Colonic mucosa (tissue), 4 donors: ENCODE measurements around the gene CHN2. TPM values are rescaled to one million over a fixed set of nuclear protein-coding genes. Genes with fewer than 3 reads are reported as not detected.

Source experiments
- DNase-seq: peaks from one replicate; pipeline ENCODE4 v3.0.0-alpha.2; 2020
- H3K27ac ChIP-seq: fragments of 200-600 bp; one replicate; pipeline ENCODE4 v1.8.0; 2021
- H3K27me3 ChIP-seq: fragments of 200-600 bp; one replicate; pipeline ENCODE4 v1.8.0; 2021
- H3K36me3 ChIP-seq: fragments of 200-600 bp; one replicate; pipeline ENCODE4 v1.8.0; 2021
- H3K4me1 ChIP-seq: fragments of 200-600 bp; one replicate; pipeline ENCODE4 v1.8.0; 2021; ENCODE audit warnings: mild to moderate bottlenecking
- H3K4me3 ChIP-seq: fragments of 200-600 bp; one replicate; pipeline ENCODE4 v1.8.0; 2021
- H3K9ac ChIP-seq, 2 donors: one replicate each; pipeline ENCODE4 v1.7.0; 2013; ENCODE audit warnings: control low read depth in 2 of 2, low read depth in 2 of 2, low read length in 2 of 2
- H3K9me3 ChIP-seq: fragments of 200-600 bp; one replicate; pipeline ENCODE4 v1.8.0; 2021
- CTCF ChIP-seq: fragments of 200-600 bp; IDR thresholded peaks from one replicate; pipeline ENCODE4 v1.8.0; 2022; ENCODE audit warnings: antibody characterized with exemption, mild to moderate bottlenecking
- intact Hi-C: fragments of 100-400 bp; cut with DNase I; formaldehyde crosslinking; loops from one replicate; pipeline ENCODE4 v1.14.1; 2022
- total RNA-seq, 2 donors: library from RNA; stranded (reverse); fragmentation: NEBNext Ultra II Directional in 1 of 2; extraction: Animal tissue kit (Norgen Biotek cat#: 25700) in 1 of 2; gene quantifications; one replicate each; pipeline ENCODE4 v1.2.1, GENCODE V29; 2021
- donor health status: healthy.
- donor health status: DM: no; HTN: no; CAD: no.
- donor health status: DM: no; HTN: no; CAD: no.

Gene CHN2
- total RNA-seq, 2 donors from 2014 or later, result 12.8 to 19.8 TPM

GRCh38 chr7:29414216-29414615 lies 219.6 kb downstream of the CHN2 start:
- no peak for TF ChIP-seq CTCF
- Histone ChIP-seq H3K9me3 (no peaks in the 10 kb centered on the region), H3K36me3 (no peaks in the 10 kb centered on the region), H3K4me3 (no peak overlapping the region), H3K9ac (no peak overlapping the region), H3K27ac (no peak overlapping the region), H3K4me1 (no peaks in the 10 kb centered on the region), H3K27me3 (no peaks in the 10 kb centered on the region)
- no peak for DNase-seq
- intact Hi-C loops, result loop anchor here (2.0 kb wide), 1 partner anchor 489 kb away; no protein-coding TSS in a partner anchor

- no peaks in the 10 kb centered on the region for H3K36me3 ChIP-seq
- no peaks in the 10 kb centered on the region for H3K9me3 ChIP-seq
- H3K9ac ChIP-seq, result no peak overlapping the region
- no peak for TF ChIP-seq CTCF
- intact Hi-C loops, result loop anchor here (2.0 kb wide), 1 partner anchor 490 kb away; no protein-coding TSS in a partner anchor
- DNase-seq, result no peak
- no peaks in the 10 kb centered on the region for H3K4me1 ChIP-seq
- H3K4me3 ChIP-seq, result no peak overlapping the region
- H3K27ac ChIP-seq, result no peak overlapping the region
- H3K27me3 ChIP-seq, result no peaks in the 10 kb centered on the region
These were observed 220.6 kb downstream of the CHN2 start for GRCh38 chr7:29415215-29415614.

- no peak for DNase-seq
- Histone ChIP-seq H3K27me3 (no peaks in the 10 kb centered on the region), H3K9me3 (no peaks in the 10 kb centered on the region), H3K4me3 (no peak overlapping the region), H3K9ac (no peak overlapping the region), H3K4me1 (no peaks in the 10 kb centered on the region), H3K27ac (no peak overlapping the region), H3K36me3 (no peaks in the 10 kb centered on the region)
- no peak for TF ChIP-seq CTCF
- intact Hi-C loops, result no loop called here
These were observed 221.8 kb downstream of the CHN2 start for GRCh38 chr7:29416276-29416937.

- Histone ChIP-seq H3K9me3 (no peaks in the 10 kb centered on the region), H3K36me3 (no peaks in the 10 kb centered on the region), H3K4me1 (no peaks in the 10 kb centered on the region), H3K4me3 (no peak overlapping the region), H3K9ac (no peak overlapping the region), H3K27me3 (no peaks in the 10 kb centered on the region), H3K27ac (no peak overlapping the region)
- DNase-seq, result no peak
- intact Hi-C loops, result no loop called here
- no peak for TF ChIP-seq CTCF
These were observed 222.3 kb downstream of the CHN2 start for GRCh38 chr7:29416938-29417305.

GRCh38 chr7:29418056-29418455 lies 223.5 kb downstream of the CHN2 start:
- H3K4me1 ChIP-seq, result no peaks in the 10 kb centered on the region
- TF ChIP-seq CTCF, result no peak
- no peak for DNase-seq
- H3K4me3 ChIP-seq, result no peak overlapping the region
- no peaks in the 10 kb centered on the region for H3K27me3 ChIP-seq
- no peaks in the 10 kb centered on the region for H3K36me3 ChIP-seq
- H3K27ac ChIP-seq, result no peak overlapping the region
- H3K9ac ChIP-seq, result no peak overlapping the region
- intact Hi-C loops, result no loop called here
- no peaks in the 10 kb centered on the region for H3K9me3 ChIP-seq
